Measurements from ENCODE around the gene ZBTB22.
"Not testable (repeated sequence)": the region's sequence is repeated elsewhere in the genome, so short reads cannot be mapped to it uniquely, and the experiment has no call there.

- not testable (repeated sequence) for TF ChIP-seq EP300, POLR2A (IDR thresholded peaks at IDR 0.05)
Measured at GRCh38 chr6:33285214-33285613, 32.3 kb downstream of the ZBTB22 start.
